ACC112 (cell line): Measurements from ENCODE around the gene FAM170B.

Experiments
- H2AFZ ChIP-seq: fragments of 200-600 bp; sonication (generic); one replicate; pipeline ENCODE4 v1.6.0; 2017; ENCODE audit warnings: antibody characterized with exemption, low read length; ENCODE audit not compliant: unreplicated experiment
- H3K27ac ChIP-seq: fragments of 200-600 bp; sonication (generic); 2 replicates; pipeline ENCODE4 v1.5.1; 2014; ENCODE audit warnings: low read depth, mild to moderate bottlenecking, antibody characterized with exemption, low read length, moderate library complexity
- H3K27me3 ChIP-seq: fragments of 200-600 bp; sonication (generic); 2 replicates; pipeline ENCODE4 v1.6.1; 2014; ENCODE audit warnings: mild to moderate bottlenecking, antibody characterized with exemption, low read length, moderate library complexity, mixed read lengths; ENCODE audit not compliant: insufficient read depth
- H3K36me3 ChIP-seq: fragments of 200-600 bp; sonication (generic); 2 replicates; pipeline ENCODE4 v1.6.1; 2016; ENCODE audit warnings: mild to moderate bottlenecking, antibody characterized with exemption, low read length, moderate library complexity, mixed read lengths; ENCODE audit not compliant: insufficient read depth
- H3K4me1 ChIP-seq: fragments of 200-600 bp; sonication (generic); one replicate; pipeline ENCODE4 v1.6.1; 2016; ENCODE audit warnings: low read length, mixed read lengths; ENCODE audit not compliant: insufficient read depth, unreplicated experiment, control insufficient read depth
- H3K4me3 ChIP-seq: fragments of 200-600 bp; sonication (generic); 2 replicates; pipeline ENCODE4 v1.5.1; 2014; ENCODE audit warnings: mild to moderate bottlenecking, low read depth, low read length
- H3K79me2 ChIP-seq: fragments of 200-600 bp; sonication (generic); one replicate; pipeline ENCODE4 v1.6.0; 2016; ENCODE audit warnings: low read length; ENCODE audit not compliant: control insufficient read depth, unreplicated experiment, insufficient read depth

FAM170B gene

DNA sequence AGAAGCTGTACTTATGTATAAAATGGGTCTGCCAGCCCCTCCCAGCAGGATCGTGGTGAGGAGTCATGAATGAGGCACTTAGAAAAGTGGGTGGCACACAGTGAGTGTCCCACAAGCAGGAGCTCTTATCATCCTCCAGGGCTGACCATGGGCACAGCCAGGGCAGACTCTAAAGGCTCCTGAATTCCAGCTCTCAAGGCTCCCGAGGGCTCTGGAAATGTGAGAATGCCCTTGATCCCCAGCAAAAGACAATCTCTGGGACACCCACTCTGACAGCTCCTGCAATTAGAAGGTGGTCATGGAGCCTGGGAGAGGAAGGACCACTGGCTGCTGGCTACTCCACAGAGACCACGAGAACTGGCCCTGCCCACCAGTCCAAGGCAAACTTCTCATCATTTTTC, 20.1 kb downstream of the FAM170B start:
- H3K4me1 ChIP-seq, result no peaks in the 10 kb centered on the region
- no peaks in the 10 kb centered on the region for H3K27me3 ChIP-seq
- no peaks in the 10 kb centered on the region for H3K79me2 ChIP-seq
- H2AFZ ChIP-seq, result no peak overlapping the region
- H3K27ac ChIP-seq, result no peak overlapping the region
- no peaks in the 10 kb centered on the region for H3K36me3 ChIP-seq
- H3K4me3 ChIP-seq, result no peak overlapping the region; the same call in 1 of the 2 replicates

DNA sequence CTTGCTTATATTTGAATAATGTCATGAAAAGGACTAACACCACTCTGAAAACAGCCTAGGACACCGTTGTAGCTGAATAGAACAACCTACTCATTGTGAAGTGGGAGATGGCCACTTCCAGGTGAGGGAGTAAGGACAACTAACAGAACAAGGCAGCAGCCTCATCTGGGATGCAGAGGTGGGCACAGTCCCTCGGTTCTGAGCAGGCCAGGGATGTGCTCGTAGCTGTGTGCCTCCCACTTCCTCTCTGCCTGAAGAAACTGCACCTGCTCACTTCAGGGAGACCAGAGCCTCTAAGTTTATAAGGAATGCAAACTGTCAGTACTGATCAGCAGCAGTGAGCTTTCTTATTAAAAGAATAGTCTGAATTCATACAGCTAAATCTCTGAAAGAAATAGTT, 21.0 kb downstream of the FAM170B start:
- Histone ChIP-seq H3K4me1 (no peaks in the 10 kb centered on the region), H3K27ac (no peak overlapping the region), H3K79me2 (no peaks in the 10 kb centered on the region)

DNA sequence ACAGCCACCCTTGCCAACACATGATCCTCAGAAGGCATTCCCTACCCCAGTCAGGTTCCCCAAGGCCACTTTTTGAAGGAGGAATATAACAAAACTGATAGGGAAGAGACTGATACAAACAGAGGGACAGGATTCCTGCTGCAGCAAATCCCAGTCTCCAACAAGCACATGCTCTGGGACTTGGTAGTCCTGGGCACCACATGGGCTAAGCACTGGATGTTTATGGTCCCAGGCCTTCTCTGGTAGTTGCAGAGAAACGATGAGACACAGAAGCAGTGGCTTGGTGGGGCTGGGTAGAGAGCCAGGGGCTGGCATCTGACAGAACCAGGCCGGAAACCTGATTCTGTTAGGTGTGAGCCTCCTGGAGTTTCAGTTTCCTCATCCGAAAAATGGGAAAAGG, 21.7 kb downstream of the FAM170B start:
- Histone ChIP-seq H3K27ac (no peak overlapping the region), H3K79me2 (no peaks in the 10 kb centered on the region), H3K4me1 (no peaks in the 10 kb centered on the region), H3K4me3 (no peak overlapping the region), H3K27me3 (no peaks in the 10 kb centered on the region), H2AFZ (no peak overlapping the region), H3K36me3 (no peaks in the 10 kb centered on the region)

More for the DNA sequence above, 21.0 kb downstream of the FAM170B start:
- no peaks in the 10 kb centered on the region for H3K36me3 ChIP-seq
- H3K4me3 ChIP-seq, result no peak overlapping the region
- H3K27me3 ChIP-seq, result no peaks in the 10 kb centered on the region
- no peak overlapping the region for H2AFZ ChIP-seq

- Histone ChIP-seq H3K79me2 (no peaks in the 10 kb centered on the region), H2AFZ (no peak overlapping the region), H3K27ac (no peak overlapping the region), H3K27me3 (no peaks in the 10 kb centered on the region), H3K36me3 (no peaks in the 10 kb centered on the region), H3K4me1 (peaks cover 1% of the 10 kb centered on the region), H3K4me3 (no peak overlapping the region)
These were observed 22.5 kb downstream of the FAM170B start for GRCh38 chr10:49111320-49111698.

GRCh38 chr10:49110684-49111319, 23.0 kb downstream of the FAM170B start:
- no peaks in the 10 kb centered on the region for H3K36me3 ChIP-seq
- no peaks in the 10 kb centered on the region for H3K79me2 ChIP-seq
- no peak overlapping the region for H3K27ac ChIP-seq
- no peak overlapping the region for H3K4me3 ChIP-seq
- H3K27me3 ChIP-seq, result no peaks in the 10 kb centered on the region
- H2AFZ ChIP-seq, result no peak overlapping the region
- H3K4me1 ChIP-seq, result peaks cover 3% of the 10 kb centered on the region

DNA sequence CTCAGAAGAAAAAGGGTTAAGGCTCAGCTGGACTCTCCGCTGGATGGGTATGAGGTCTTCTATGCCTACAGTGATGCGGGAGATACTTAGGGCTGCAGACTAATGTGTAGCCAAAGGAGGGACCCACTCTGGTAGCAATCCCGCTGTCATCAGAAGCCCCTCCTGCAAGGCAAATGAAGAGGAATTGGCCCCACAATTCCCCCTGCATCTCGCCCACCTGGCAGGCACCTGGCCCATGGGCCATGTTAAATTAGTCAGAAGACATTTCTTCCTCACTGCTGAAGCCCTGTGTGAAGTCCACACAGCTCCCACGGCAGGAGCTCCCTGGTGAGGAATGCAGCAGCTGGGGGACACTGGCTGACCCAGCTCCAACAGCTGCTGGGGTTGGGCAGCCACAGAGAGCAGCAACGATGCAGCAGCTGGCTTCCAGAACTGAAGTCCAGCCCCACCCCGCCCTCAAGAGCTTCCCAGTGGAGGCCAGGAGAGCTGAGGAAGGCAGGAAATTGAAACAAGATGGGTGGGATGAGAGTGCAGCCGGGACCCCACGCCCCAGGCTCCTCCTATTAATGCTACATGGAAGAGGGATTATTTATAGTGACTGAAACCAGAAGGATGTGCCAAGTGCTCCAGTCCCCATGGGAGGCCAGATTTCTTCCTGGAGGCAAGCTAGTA, 24.0 kb downstream of the FAM170B start:
- H3K4me1 ChIP-seq, result peaks cover 3% of the 10 kb centered on the region
- no peaks in the 10 kb centered on the region for H3K79me2 ChIP-seq
- no peak overlapping the region for H3K27ac ChIP-seq
- no peak overlapping the region for H2AFZ ChIP-seq
- no peak overlapping the region for H3K4me3 ChIP-seq
- no peaks in the 10 kb centered on the region for H3K36me3 ChIP-seq
- no peaks in the 10 kb centered on the region for H3K27me3 ChIP-seq

DNA sequence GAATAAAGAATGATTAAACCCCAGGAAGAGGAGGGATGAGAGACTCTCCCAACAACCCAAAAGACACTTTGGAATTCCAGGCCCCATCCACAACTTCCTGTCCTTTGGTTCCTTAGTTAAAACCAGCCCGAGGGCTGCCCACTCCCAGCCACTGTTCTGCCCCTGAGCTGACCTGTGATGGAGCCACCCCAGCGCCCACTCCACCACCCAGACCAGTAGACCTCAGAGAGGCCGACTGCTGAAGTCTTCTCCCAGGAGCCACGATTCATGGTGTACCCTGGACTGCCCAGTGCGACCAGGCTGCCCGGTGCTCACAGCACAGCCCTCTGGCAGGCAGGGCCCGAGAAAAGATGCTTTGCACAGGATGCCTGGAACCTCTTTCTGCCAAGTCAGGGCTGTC, 25.2 kb downstream of the FAM170B start:
- H3K27me3 ChIP-seq, result no peaks in the 10 kb centered on the region

GRCh38 chr10:49107887-49108267, 25.9 kb downstream of the FAM170B start:
- H3K27ac ChIP-seq, result no peak overlapping the region
- no peak overlapping the region for H2AFZ ChIP-seq
- H3K4me1 ChIP-seq, result peaks cover 3% of the 10 kb centered on the region
- no peaks in the 10 kb centered on the region for H3K27me3 ChIP-seq
- no peaks in the 10 kb centered on the region for H3K36me3 ChIP-seq
- no peaks in the 10 kb centered on the region for H3K79me2 ChIP-seq
- H3K4me3 ChIP-seq, result no peak overlapping the region

More for the DNA sequence above, 25.2 kb downstream of the FAM170B start:
- Histone ChIP-seq H3K4me1 (peaks cover 3% of the 10 kb centered on the region), H2AFZ (no peak overlapping the region), H3K79me2 (no peaks in the 10 kb centered on the region), H3K4me3 (no peak overlapping the region), H3K27ac (no peak overlapping the region), H3K36me3 (no peaks in the 10 kb centered on the region)

DNA sequence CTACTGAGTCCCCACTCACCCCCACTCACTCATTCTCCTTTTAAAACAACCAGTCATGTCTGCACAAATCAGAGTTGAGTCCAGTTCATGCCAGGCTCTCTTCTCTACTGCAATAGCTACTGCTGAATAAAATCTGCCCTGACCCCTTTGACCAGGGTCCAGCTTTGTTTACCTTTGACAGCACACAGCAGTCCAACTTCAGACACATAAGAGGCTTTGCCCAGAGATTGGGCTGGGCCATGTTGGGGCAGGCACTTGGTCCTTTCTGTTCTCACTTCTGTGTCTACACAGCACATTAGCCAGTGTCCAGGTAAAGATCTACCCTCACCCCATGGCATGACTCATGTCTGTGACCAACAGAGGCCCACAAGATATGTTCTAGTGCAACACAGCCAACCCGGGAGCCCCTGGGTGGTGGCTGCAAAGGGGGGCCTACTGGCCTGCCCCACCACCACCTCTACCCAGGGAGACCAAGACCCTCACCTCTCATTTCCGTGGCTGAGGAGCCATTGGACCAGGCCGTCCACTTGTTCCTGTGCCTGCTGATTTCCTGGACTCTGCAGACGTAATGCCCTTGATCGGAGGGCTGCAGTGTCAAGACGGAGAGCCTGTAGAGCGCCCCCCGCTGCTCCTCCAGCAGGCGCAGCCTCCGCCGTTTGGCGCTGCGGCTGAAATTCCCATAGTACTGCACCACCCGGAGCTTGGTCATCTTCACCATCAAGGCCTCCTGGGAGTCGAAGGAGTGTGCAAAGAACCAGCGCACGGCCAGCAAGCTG, 26.5 kb downstream of the FAM170B start:
- H3K4me3 ChIP-seq, result no peak overlapping the region
- no peak overlapping the region for H3K27ac ChIP-seq
- no peaks in the 10 kb centered on the region for H3K36me3 ChIP-seq
- peaks cover 3% of the 10 kb centered on the region for H3K4me1 ChIP-seq
- no peaks in the 10 kb centered on the region for H3K27me3 ChIP-seq
- no peaks in the 10 kb centered on the region for H3K79me2 ChIP-seq
- H2AFZ ChIP-seq, result no peak overlapping the region

DNA sequence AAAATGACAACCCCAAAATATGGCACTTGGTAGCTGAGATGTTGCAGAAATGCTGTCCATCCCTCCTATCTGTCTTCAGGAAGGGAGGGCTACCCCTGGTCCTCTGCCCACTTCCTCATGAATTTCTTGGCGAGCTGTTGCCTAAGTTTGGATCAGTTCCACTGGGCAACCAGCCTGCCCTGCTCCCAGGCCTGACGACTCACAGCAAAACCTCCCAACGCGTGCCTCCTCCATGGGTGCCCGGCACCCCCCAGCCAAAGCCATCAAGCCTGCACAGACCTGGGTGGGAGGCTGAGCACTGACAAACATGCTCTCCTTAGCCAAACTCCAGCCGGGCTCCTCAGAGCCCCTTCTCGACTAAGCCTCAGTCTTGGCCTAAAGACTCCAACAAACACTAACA, 27.4 kb downstream of the FAM170B start:
- Histone ChIP-seq H3K36me3 (no peaks in the 10 kb centered on the region), H3K4me1 (peaks cover 3% of the 10 kb centered on the region), H3K27ac (no peak overlapping the region), H3K4me3 (no peak overlapping the region), H2AFZ (no peak overlapping the region), H3K79me2 (no peaks in the 10 kb centered on the region), H3K27me3 (no peaks in the 10 kb centered on the region)

DNA sequence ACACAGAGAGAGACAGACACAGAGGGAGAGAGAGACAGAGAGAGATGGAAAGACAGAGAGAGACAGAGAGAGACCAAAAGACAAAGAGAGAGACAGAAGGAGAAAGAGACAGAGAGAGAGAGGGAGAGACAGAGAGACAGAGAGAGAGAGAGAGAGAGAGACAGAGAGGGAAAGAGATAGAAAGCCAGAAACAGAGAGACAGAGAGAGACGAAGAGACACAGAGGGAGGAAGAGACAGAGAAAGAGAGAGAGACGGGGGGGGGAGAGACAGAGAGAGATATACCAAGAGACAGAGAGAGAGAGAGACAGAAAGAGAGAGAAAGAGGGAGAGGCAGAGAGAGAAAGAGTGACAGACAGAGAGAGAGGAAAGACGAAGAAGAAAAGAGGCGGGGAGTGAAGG, 28.7 kb downstream of the FAM170B start:
- H3K4me3 ChIP-seq, result no peak overlapping the region
- peaks cover 3% of the 10 kb centered on the region for H3K4me1 ChIP-seq
- H2AFZ ChIP-seq, result no peak overlapping the region
- no peaks in the 10 kb centered on the region for H3K36me3 ChIP-seq
- no peaks in the 10 kb centered on the region for H3K27me3 ChIP-seq
- H3K79me2 ChIP-seq, result no peaks in the 10 kb centered on the region
- H3K27ac ChIP-seq, result no peak overlapping the region
